ENCODE data around the gene TBCEL. TPM values are rescaled to one million over a fixed set of nuclear protein-coding genes. Genes with fewer than 3 reads are reported as not detected.

TBCEL gene
- total RNA-seq, 6 donors from 2014 or later: 30.4 to 52.7 (median 31.9) TPM

- Histone ChIP-seq H3K4me3 (no peak overlapping the region), H3K36me3 (no peaks in the 10 kb centered on the region), H3K4me1 (no peaks in the 10 kb centered on the region), H3K27ac (no peak overlapping the region), H3K9me3 (no peaks in the 10 kb centered on the region), H3K27me3 (no peaks in the 10 kb centered on the region)
- DNase-seq (no peak), ATAC-seq (ENCODE audit: low FRiP score in 2 of 2) (no peak)
- 92 to 94% methylated on average over 6 of the region's 6 CpGs for WGBS, 2 donors
- TF ChIP-seq POLR2A (IDR thresholded peaks at IDR 0.05) (no peak), CTCF (IDR thresholded peaks at IDR 0.05) (no peak), POLR2AphosphoS5 (IDR thresholded peaks at IDR 0.05) (no peak), EP300 (IDR thresholded peaks at IDR 0.05) (no peak)
These were observed 107.8 kb downstream of the TBCEL start for GRCh38 chr11:121131656-121132055.

- Histone ChIP-seq H3K4me3 (no peak overlapping the region), H3K36me3 (no peaks in the 10 kb centered on the region), H3K27me3 (no peaks in the 10 kb centered on the region), H3K9me3 (no peaks in the 10 kb centered on the region), H3K4me1 (no peaks in the 10 kb centered on the region), H3K27ac (no peak overlapping the region)
- TF ChIP-seq POLR2AphosphoS5 (IDR thresholded peaks at IDR 0.05) (no peak), CTCF (IDR thresholded peaks at IDR 0.05) (no peak), POLR2A (IDR thresholded peaks at IDR 0.05) (no peak), EP300 (IDR thresholded peaks at IDR 0.05) (no peak)
- WGBS, 2 donors: 76 to 85% methylated on average over 13 of the region's 13 CpGs
- no peak for ATAC-seq (ENCODE audit: low FRiP score in 2 of 2)
- no peak for DNase-seq
These were observed 108.5 kb downstream of the TBCEL start for GRCh38 chr11:121132211-121132976.

- TF ChIP-seq POLR2AphosphoS5 (IDR thresholded peaks at IDR 0.05): no peak
- TF ChIP-seq EP300 (IDR thresholded peaks at IDR 0.05): no peak
- TF ChIP-seq POLR2A (IDR thresholded peaks at IDR 0.05): no peak
- TF ChIP-seq CTCF (IDR thresholded peaks at IDR 0.05): no peak
- no peaks in the 10 kb centered on the region for H3K27me3 ChIP-seq
- DNase-seq: no peak
- H3K27ac ChIP-seq: no peak overlapping the region
- WGBS, 2 donors: 82 to 93% methylated on average over 10 of the region's 10 CpGs
- H3K36me3 ChIP-seq: no peaks in the 10 kb centered on the region
- H3K4me1 ChIP-seq: no peaks in the 10 kb centered on the region
- H3K4me3 ChIP-seq: no peak overlapping the region
- no peak for ATAC-seq (ENCODE audit: low FRiP score in 2 of 2)
- H3K9me3 ChIP-seq: no peaks in the 10 kb centered on the region
These were observed 110.9 kb downstream of the TBCEL start for GRCh38 chr11:121134741-121135312.

- no peaks in the 10 kb centered on the region for H3K27me3 ChIP-seq
- ATAC-seq (ENCODE audit: low FRiP score in 2 of 2) (no peak), DNase-seq (peak in 1 of 2 donors; percentile 14)
- no peaks in the 10 kb centered on the region for H3K4me1 ChIP-seq
- no peaks in the 10 kb centered on the region for H3K36me3 ChIP-seq
- H3K4me3 ChIP-seq: no peak overlapping the region
- WGBS, 2 donors: 94 to 96% methylated on average over 11 of the region's 11 CpGs
- no peaks in the 10 kb centered on the region for H3K9me3 ChIP-seq
- no peak overlapping the region for H3K27ac ChIP-seq
- TF ChIP-seq CTCF (IDR thresholded peaks at IDR 0.05) (no peak), POLR2AphosphoS5 (IDR thresholded peaks at IDR 0.05) (no peak), EP300 (IDR thresholded peaks at IDR 0.05) (no peak), POLR2A (IDR thresholded peaks at IDR 0.05) (no peak)
These were observed 113.1 kb downstream of the TBCEL start for GRCh38 chr11:121137005-121137404.

Data from upper lobe of left lung (tissue), 6 donors.